ENCODE data around the gene FAR2.
"Not testable (repeated sequence)": the region's sequence is repeated elsewhere in the genome, so short reads cannot be mapped to it uniquely, and the experiment has no call there.

DNA sequence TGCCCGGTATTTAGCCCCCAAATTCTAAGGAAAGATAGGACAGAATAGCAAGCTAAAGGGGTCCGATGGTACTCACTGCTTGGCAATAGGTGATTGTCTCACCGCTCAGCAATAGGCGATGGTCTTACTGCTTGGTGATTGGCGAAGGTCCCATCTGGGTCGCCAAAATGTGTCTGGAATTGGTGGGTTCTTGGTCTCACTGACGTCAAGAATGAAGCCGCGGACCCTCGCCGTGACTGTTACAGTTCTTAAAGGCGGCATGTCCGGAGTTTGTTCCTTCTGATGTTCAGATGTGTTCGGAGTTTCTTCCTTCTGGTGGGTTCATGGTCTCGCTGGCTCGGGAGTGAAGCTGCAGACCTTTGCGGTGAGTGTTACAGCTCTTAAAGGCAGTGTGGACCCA is 236.1 kb downstream of the FAR2 start:
- TF ChIP-seq, protein P1, sequence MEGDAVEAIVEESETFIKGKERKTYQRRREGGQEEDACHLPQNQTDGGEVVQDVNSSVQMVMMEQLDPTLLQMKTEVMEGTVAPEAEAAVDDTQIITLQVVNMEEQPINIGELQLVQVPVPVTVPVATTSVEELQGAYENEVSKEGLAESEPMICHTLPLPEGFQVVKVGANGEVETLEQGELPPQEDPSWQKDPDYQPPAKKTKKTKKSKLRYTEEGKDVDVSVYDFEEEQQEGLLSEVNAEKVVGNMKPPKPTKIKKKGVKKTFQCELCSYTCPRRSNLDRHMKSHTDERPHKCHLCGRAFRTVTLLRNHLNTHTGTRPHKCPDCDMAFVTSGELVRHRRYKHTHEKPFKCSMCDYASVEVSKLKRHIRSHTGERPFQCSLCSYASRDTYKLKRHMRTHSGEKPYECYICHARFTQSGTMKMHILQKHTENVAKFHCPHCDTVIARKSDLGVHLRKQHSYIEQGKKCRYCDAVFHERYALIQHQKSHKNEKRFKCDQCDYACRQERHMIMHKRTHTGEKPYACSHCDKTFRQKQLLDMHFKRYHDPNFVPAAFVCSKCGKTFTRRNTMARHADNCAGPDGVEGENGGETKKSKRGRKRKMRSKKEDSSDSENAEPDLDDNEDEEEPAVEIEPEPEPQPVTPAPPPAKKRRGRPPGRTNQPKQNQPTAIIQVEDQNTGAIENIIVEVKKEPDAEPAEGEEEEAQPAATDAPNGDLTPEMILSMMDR (conservative IDR thresholded peaks at IDR 0.05; ENCODE audit: low read depth, low read length), result not testable (repeated sequence)
- TF ChIP-seq EZH2 (IDR thresholded peaks at IDR 0.05; ENCODE audit: borderline replicate concordance, low read depth, low read length, poor library complexity, severe bottlenecking), result not testable (repeated sequence)
